GM18517 (cell line): ENCODE data around the gene ARHGAP32.

Source experiments
- ATAC-seq: cut with Tn5 transposase; IDR thresholded peaks from one replicate; pipeline ENCODE4 v1.9.1; 2021; ENCODE audit warnings: mild to moderate bottlenecking, moderate library complexity; ENCODE audit not compliant: unreplicated experiment

Gene ARHGAP32

DNA sequence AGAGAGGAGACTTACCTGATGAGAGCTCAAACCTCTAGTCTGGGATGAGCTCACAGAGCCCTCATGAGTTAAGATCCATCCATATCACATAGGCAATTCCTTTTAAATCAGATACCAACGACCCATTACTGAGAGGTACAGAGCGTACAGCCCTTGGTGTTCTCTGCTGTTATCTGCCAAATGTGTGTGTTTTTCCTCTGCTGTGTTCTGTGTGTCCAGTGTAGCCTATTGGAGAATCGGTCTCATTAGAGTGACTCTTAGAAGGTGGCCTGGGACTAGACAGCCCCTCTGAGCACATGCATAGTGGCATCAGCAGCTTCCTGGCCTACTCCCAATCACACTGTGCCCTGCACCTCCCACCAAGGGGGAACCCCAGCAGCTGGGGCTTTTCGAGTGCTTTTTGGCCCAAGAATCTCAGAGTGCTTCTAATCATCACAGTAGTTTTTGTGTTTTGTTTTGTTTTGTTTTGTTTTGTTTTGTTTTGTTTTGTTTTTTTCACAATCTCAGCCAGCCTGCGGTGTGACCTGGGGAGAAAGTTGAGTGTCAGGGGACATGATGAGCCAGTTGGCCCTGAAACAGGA, 274.9 kb downstream of the ARHGAP32 start:
- ATAC-seq, result no peak

DNA sequence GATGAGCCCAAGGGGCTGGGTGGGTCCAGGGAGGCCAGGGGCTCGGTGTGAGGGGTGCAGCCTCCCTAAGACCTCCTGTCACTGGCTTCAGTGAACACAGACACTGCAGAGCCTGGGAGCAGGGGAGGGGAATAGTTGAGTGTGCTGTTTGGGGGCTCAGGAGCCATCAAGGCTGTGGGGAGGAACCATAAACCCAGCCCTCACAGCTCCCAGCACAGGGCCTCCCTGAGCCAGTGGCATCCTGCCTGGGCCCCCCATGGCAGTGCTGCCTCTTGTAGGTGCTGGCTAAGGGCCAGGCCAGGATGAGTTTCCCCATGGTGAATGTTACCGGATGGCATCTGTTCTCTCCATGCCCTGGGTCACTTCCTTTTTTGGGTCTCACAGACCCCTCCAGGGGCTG, 275.4 kb downstream of the ARHGAP32 start:
- ATAC-seq, result no peak

- no peak for ATAC-seq
Measured at GRCh38 chr11:128916037-128916572, 276.0 kb downstream of the ARHGAP32 start.

- ATAC-seq, result no peak
Measured at GRCh38 chr11:128915149-128915521, 277.0 kb downstream of the ARHGAP32 start.
